HG03066 (cell line): ENCODE results near the gene SYP.
"Not testable (repeated sequence)": the region's sequence is repeated elsewhere in the genome, so short reads cannot be mapped to it uniquely, and the experiment has no call there.

Experiments used
- ATAC-seq: cut with Tn5 transposase; IDR thresholded peaks from one replicate; pipeline ENCODE4 v1.9.1; 2021; ENCODE audit warnings: low read depth; ENCODE audit not compliant: unreplicated experiment

The SYP gene

GRCh38 chrX:49172280-49172780 is 27.7 kb downstream of the SYP start:
- peak; percentile 55 for ATAC-seq

- peak; percentile 33 for ATAC-seq
Observed at GRCh38 chrX:49171752-49172279, 28.2 kb downstream of the SYP start, which contains the start of gene PLP2. TSS of gene PLP2 (plus strand) at chrX:49171898. CDS start at chrX:49172001, 103 bp downstream.

GRCh38 chrX:49167740-49168108 is 32.3 kb downstream of the SYP start:
- no peak for ATAC-seq

- no peak for ATAC-seq
Observed at GRCh38 chrX:49166914-49167739, 32.9 kb downstream of the SYP start.

- ATAC-seq = no peak
Observed at GRCh38 chrX:49165901-49166881, 33.8 kb downstream of the SYP start.

GRCh38 chrX:49164589-49165360 is 35.2 kb downstream of the SYP start:
- ATAC-seq = no peak

GRCh38 chrX:49163555-49164419 is 36.2 kb downstream of the SYP start:
- ATAC-seq = peak; percentile 51

GRCh38 chrX:49162620-49163019 is 37.4 kb downstream of the SYP start, which contains the start of gene MAGIX:
TSS of gene MAGIX (plus strand) at chrX:49162758. CDS start at chrX:49162890, 132 bp downstream.
- ATAC-seq = no peak

- ATAC-seq = no peak
Observed at GRCh38 chrX:49161632-49162031, 38.4 kb downstream of the SYP start.

- ATAC-seq = no peak
Observed at GRCh38 chrX:49160908-49161307, 39.1 kb downstream of the SYP start.

GRCh38 chrX:49157194-49157593 is 42.8 kb downstream of the SYP start:
- no peak for ATAC-seq

GRCh38 chrX:49155900-49156837 is 43.8 kb downstream of the SYP start:
- ATAC-seq = peak; percentile 85

GRCh38 chrX:49155243-49155899 is 44.6 kb downstream of the SYP start:
- peak; percentile 23 for ATAC-seq

GRCh38 chrX:49153467-49153866 is 46.5 kb downstream of the SYP start:
- no peak for ATAC-seq

- not testable (repeated sequence) for ATAC-seq
Observed at GRCh38 chrX:49149291-49149690, 50.7 kb downstream of the SYP start.

- ATAC-seq = not testable (repeated sequence)
Observed at GRCh38 chrX:49148390-49149100, 51.4 kb downstream of the SYP start.

- ATAC-seq = no peak
Observed at GRCh38 chrX:49147936-49148335, 52.1 kb downstream of the SYP start.
